Measurements from ENCODE around the gene DIP2B.
A peak's percentile ranks its signal among the peaks of the same experiment; 100 is the strongest.

DIP2B gene

GRCh38 chr12:50637870-50638481 lies 133.2 kb downstream of the DIP2B start:
- peak; percentile 56 for DNase-seq (ENCODE audit: low read depth)

DNA sequence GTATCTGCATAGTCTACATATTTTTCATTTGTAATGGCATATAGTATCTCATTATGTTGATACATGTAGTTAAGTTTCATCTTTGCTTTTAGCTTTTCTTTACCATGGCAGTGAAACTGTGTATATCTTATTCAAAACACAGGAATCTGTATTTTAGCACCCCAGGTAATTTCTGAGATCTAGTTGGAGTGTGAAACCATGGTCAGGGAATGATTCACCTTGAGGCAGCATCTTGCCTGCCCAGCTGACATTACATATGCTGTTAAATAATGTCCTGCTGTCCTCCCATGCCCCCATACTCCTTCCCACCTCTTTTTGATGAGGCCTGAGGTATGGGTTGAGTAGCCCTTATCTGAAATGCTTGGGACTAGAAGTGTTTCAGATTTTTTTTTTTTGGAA lies 133.7 kb downstream of the DIP2B start:
- no peak for DNase-seq (ENCODE audit: low read depth)

DNA sequence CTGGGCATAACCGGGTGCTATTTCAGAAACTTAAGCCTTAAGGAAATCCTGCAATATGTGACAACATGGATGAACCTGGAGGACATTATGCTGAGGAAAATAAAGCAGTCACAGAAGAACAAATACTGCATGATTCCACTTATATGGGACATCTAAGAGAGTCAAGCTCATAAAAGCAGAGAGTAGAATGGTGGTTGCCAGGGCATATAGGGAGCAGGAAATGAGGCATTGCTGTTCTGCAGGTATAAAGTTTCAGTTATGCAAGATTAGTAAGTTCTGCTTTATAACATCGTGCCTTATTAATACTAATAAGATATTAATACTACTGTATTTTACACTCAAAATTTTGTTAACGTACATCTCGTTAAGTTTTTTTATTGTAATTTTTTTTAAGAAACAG lies 134.9 kb downstream of the DIP2B start:
- no peak for DNase-seq (ENCODE audit: low read depth)

DNA sequence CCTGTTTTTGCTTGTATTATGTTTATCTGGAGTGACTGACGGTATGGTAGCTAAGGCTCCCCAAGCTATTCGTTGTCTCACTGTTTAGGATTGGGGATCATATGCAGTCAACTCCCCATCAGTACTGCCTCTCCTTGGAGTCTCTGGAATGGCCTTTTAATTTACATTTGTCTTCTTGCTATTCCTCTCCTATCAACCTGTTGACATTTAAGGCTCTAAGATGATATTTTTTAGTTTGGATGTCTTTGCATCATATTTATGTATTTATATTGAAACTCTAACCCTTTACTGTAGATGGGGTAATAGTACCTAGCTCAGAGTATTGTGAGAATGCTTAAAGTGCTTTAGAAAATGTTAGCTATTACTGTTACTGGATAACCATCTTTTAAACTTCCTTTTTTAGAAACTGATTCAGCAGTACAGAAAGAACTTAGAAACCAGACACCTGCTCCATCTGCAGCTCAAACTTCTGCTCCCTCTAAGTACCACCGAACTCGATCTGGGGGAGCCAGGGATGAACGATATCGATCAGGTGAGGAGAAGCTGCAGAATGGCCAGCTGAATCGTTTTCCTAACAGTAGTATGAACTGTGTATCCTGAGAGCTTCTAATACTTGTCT lies 135.6 kb downstream of the DIP2B start:
- no peak for DNase-seq (ENCODE audit: low read depth)

DNA sequence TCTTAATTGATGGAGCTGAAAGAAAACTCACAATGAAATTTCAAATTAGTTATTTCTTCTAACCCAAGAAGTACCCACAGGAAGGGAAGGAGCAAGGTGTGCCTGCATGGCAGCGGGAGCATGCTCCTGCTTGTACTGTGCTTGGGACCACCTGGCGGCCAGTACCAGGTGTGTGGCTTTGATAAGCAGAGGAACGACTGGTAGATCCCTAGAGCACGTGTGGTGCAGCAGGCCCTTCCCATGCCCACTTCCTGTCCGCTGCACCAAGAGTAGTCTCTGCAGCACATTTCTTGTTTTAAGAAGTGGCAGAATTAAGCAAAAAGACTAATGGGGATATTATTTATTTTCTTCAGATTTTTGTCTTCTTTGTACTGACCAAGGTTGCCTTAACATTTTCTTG lies 136.8 kb downstream of the DIP2B start:
- DNase-seq (ENCODE audit: low read depth), result no peak

- DNase-seq (ENCODE audit: low read depth), result peak; percentile 93
These were observed 137.3 kb downstream of the DIP2B start for GRCh38 chr12:50642035-50642451.

DNA sequence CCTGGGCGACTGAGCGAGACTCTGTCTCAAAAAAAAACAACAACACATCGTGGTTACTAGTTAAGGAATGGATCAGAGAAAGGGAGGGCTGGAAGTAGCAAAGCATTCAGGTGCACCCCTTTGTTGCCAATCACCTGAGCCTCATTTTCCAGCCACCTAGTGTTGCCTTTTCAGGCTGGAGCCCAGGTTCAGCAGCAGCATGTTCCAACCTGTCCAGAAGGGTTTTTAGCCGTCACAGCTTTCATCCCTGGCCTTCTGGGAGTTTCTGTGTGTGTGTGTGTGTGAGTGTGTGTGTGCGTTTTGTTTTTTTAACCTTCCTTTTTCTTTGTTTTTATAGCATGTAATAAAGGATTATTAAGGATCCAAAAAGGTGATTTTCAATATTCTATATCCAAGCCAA lies 138.0 kb downstream of the DIP2B start:
- no peak for DNase-seq (ENCODE audit: low read depth)

DNA sequence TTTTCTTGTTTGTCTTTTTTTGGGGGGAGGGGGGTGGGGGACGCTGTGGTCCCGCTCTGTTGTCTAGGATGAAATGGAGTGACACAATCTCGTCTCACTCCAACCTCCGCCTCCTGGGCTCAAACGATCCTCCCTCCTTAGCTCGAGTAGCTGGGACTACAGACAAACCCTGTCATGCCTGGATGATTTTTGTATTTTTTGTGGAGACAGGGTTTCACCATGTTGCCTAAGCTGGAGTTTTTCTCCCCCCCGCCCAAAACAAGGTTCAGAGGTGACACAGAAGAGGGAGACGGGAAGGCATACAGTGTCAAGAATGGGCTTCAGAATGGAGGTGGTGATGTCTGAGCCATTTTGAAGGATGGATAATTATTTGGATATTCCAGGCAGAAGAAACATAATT lies 142.2 kb downstream of the DIP2B start:
- no peak for DNase-seq (ENCODE audit: low read depth)

DNA sequence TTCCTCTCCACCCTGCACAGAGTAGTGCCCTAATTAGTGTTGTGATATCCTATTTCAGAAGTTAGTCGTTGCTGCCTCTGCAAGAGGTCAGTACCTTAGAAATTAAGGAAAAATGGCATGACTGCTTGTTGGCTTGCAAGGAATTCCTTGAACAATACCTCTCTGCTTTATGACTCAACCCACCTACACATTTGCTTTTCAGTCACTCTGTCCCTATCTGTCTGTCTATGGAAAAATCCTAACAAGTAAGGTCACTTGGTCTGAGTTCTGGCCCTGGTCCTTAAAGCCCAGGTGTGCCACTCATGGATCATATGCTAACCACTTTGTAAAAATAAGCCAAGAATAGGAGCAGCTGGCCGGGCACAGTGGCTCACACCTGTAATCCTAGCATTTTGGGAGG lies 142.7 kb downstream of the DIP2B start:
- peak; percentile 27 for DNase-seq (ENCODE audit: low read depth)

DNA sequence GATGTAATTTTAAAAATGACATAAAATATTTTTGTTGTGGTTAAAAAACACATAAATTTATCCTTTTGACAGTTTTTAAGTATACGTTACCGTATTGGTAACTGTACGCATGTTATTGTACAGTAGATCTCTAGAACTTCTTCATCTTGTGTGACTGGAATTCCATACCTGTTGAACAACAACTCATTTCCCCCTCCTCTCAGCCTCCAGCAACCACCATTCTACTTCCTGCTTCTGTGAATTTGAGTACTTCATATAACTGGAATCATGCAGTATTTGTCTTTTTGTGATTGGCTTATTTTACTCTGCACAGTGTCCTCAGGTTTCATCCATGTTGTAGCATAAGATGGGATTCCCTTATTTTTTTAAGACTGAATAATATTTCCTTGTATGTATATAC lies 145.5 kb downstream of the DIP2B start:
- DNase-seq (ENCODE audit: low read depth), result no peak

GRCh38 chr12:50655374-50655921 lies 150.7 kb downstream of the DIP2B start:
- DNase-seq (ENCODE audit: low read depth), result no peak

GRCh38 chr12:50659260-50659659 lies 154.5 kb downstream of the DIP2B start:
- no peak for DNase-seq (ENCODE audit: low read depth)

- no peak for DNase-seq (ENCODE audit: low read depth)
These were observed 155.1 kb downstream of the DIP2B start for GRCh38 chr12:50659690-50660424.

DNA sequence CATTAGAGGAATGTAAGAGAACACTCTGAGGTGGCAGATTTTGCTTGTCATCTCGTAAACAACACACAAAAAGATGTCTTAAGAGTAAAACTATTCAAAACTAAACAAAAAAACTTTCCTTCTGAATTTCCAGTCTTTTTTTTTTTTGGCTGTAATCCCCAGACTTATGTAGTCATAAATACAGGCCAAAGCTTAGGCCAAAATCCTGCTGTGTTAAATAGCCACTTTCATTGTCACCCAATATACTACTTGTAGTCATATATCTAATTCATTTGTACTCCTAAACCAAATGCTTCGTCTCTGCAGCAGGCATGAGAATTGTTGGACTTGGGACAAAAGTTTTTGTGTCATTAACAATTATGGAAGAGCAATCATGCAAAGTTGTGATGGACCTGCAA lies 155.6 kb downstream of the DIP2B start:
- DNase-seq (ENCODE audit: low read depth), result no peak

- DNase-seq (ENCODE audit: low read depth), result no peak
These were observed 156.7 kb downstream of the DIP2B start for GRCh38 chr12:50661300-50662115.

DNA sequence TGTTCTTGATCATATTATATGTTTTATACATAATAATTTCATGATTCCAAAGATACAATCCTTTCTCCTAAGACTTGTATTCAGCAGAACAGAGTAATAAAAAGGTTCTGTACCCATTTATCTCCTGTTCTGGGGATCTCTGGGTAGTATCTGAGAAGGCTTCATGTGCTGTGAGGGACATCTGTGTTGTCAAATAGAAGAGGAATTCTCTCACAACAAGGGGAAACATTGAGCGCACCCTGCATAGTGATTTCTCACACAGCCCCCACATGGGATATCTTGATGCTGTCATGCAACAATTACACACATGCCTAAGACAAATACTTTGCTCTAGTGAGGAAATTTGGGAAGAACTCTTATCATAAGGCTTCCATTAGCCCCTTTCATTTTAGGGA lies 157.3 kb downstream of the DIP2B start:
- DNase-seq (ENCODE audit: low read depth), result peak; percentile 31

DNA sequence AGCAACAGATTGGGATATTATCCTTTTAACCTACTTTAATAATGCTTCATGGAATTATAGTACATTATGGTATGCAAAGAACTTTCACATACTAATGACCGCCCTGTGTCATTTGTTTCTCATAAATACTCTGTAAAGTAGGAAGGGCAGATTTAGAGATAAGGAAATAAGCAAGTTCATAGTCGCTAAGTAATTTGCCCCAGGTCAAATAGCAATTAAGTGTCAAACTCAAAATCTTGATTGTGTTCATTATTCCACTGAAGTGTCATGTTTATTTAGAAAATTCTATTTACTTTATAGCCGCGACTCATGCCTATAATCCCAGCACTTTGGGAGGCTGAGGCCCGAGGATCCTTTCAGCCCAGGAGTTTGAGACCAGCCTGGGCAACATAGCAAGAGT lies 160.4 kb downstream of the DIP2B start:
- DNase-seq (ENCODE audit: low read depth), result no peak

DNA sequence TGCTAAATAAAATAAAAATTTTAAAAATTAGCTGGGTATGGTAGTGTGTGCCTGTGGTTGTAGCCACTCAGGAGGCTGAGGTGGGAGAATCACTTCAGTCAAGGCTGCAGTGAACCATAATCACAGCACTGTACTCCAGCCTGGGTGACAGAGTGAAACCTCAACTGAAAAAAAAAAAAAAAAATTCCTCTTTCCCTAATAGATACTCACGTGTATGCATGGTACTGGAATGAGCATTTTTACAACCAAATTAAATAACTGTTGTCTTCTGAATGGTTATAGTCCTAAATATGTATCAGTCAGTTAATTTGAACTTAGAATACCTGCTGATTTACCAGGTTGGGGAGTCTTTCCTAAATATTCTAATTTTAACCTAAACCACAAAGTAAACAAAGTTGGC lies 160.8 kb downstream of the DIP2B start:
- DNase-seq (ENCODE audit: low read depth), result no peak

DNA sequence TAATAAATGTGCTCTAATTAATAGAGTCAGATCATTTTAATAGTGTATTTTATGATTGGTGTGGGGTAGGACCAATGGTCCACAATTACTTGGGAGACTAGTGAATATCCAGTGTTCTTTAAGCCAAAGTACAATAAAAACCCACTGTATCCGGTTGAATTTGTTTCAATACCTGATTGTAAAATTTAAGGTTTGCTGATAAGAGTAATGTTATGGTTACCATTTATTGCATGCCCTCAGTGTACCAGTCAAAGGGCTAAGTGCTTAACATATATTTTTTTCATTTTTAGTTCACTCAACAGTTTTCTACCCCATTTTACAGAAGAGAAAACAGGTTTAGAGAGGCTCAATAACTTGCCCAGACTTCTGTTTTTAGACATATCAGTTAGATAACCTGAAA lies 161.2 kb downstream of the DIP2B start:
- no peak for DNase-seq (ENCODE audit: low read depth)

DNA sequence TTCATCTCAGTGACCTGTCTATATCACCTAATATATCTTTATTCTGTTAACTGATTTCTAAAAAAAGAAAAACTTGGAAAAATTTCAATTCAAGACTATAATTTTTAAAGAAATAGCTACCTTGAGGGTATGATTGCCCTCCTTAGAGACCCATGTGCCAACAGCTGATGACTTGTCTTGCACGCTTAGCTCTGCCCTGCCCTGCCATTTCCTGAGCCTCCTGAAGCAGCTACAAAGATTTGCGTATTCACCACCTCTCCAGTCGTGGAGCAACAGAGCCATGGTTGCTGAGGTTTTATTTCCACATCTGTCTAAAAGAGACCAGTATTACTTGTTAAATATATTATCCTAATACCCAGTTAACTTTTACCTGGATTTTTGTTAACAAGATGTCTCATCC lies 167.4 kb downstream of the DIP2B start:
- no peak for DNase-seq (ENCODE audit: low read depth)

GRCh38 chr12:50676756-50677155 lies 172.0 kb downstream of the DIP2B start:
- no peak for DNase-seq (ENCODE audit: low read depth)

- no peak for DNase-seq (ENCODE audit: low read depth)
These were observed 173.1 kb downstream of the DIP2B start for GRCh38 chr12:50677858-50678257.

Data from amniotic epithelial cell (primary cell).